Endothelial cell of umbilical vein (primary cell): ENCODE data around the gene ZNF892.

Source experiments
- GATA2 ChIP-seq: IDR thresholded peaks from 2 replicates; pipeline ENCODE4 v1.7.0; 2011; ENCODE audit warnings: low read depth, mild to moderate bottlenecking, moderate library complexity, mixed read lengths, low read length; ENCODE audit not compliant: insufficient read length, insufficient read depth
- POLR2A ChIP-seq: IDR thresholded peaks from 2 replicates; pipeline ENCODE4 v1.6.1; 2012; ENCODE audit warnings: low read depth, mild to moderate bottlenecking, control low read depth, low read length
- TF ChIP-seq, protein P1 (sequence below), 2 donors: IDR thresholded peaks; 1 replicate in 1 of 2; 2 replicates in 1 of 2; pipeline ENCODE4 v1.5.1; 2011; ENCODE audit warnings: low read length in 2 of 2, mild to moderate bottlenecking in 2 of 2, moderate library complexity in 2 of 2, control low read depth in 1 of 2, inconsistent platforms in 1 of 2, low read depth in 1 of 2; ENCODE audit not compliant: insufficient read depth in 1 of 2; ENCODE audit errors: extremely low read depth in 1 of 2

DNA sequence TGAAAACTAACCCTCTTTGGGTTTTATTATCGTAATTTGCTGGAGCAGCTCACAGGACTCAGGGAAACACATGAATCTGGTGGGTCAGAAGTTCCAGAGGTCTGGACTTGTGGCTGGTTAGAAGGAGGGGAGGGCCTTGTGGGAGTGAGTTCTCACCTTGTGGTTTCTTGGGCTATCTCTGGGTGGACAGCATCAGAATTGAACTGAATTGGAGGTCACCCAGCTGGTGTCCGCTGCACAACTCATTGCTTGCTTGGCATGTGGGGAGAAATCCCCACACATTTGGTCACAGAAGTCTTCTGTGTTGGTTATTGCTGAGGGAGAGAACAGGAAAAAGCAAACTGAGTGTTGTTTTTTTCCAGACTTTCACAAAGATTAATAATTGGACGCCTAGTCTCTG, 27.5 kb downstream of the ZNF892 start:
- TF ChIP-seq, protein P1, sequence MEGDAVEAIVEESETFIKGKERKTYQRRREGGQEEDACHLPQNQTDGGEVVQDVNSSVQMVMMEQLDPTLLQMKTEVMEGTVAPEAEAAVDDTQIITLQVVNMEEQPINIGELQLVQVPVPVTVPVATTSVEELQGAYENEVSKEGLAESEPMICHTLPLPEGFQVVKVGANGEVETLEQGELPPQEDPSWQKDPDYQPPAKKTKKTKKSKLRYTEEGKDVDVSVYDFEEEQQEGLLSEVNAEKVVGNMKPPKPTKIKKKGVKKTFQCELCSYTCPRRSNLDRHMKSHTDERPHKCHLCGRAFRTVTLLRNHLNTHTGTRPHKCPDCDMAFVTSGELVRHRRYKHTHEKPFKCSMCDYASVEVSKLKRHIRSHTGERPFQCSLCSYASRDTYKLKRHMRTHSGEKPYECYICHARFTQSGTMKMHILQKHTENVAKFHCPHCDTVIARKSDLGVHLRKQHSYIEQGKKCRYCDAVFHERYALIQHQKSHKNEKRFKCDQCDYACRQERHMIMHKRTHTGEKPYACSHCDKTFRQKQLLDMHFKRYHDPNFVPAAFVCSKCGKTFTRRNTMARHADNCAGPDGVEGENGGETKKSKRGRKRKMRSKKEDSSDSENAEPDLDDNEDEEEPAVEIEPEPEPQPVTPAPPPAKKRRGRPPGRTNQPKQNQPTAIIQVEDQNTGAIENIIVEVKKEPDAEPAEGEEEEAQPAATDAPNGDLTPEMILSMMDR (IDR thresholded peaks at IDR 0.05; ENCODE audit: extremely low read depth in 1 of 2, insufficient read depth in 1 of 2, low read depth in 1 of 2, low read length in 2 of 2): no peak
- no peak for TF ChIP-seq POLR2A
- no peak for TF ChIP-seq GATA2
